ENCODE results near the gene FGD4. TPM values are rescaled to one million over a fixed set of nuclear protein-coding genes. Genes with fewer than 3 reads are reported as not detected.

Gene FGD4
- total RNA-seq, 2 donors from 2014 or later = 24.5 to 26.7 TPM

DNA sequence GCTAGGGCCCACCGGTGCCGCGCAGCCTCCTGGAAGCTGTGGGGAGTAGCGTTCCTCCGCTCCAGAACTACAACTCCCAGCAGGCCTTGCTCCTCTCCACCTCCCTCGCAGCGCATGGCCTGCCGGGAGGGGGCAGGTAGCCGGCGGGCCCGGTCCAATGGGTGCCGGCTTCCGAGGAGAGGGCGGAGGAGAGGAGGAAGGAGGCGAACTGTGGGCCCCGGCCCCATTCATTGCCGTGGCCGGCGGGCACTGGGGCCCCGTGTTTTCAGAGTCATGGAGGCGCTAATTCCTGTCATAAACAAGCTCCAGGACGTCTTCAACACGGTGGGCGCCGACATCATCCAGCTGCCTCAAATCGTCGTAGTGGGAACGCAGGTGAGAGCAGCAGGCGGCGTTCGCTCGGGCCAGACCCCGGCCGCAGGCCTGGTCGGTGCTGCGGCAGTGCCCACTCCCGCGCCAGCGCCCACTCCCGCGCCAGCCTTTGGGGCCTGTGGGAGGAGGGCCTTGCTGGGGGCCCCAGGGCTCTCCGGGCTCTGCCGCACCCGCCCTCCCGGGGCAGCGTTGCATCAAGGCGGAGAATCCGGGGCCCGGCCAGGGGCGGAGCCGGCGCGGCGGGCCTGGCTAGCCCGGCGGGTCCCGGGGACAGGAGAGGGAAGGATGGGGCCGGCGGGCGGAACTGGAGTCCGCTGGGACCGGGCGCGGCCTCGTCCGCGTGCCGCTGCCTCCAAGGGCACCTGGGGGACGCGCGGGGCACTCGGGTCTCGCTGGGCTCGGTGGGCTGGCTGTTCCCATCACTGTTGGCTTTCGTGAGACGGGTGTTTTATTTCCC, 279.9 kb downstream of the FGD4 start, which contains the start of gene DNM1L:
Gene DNM1L, plus strand, starts transcription at position 211 of the 829 bp plus-strand sequence. Its CDS starts 63 bp downstream, at position 274.
- intact Hi-C loops (cut with DNase I) = loop anchor here in 1 of 2 donors (10.0 kb wide), 1 partner anchor 315 kb away; no protein-coding TSS in a partner anchor
- DNase-seq (ENCODE audit: low spot score) = peak; percentile 98

DNA sequence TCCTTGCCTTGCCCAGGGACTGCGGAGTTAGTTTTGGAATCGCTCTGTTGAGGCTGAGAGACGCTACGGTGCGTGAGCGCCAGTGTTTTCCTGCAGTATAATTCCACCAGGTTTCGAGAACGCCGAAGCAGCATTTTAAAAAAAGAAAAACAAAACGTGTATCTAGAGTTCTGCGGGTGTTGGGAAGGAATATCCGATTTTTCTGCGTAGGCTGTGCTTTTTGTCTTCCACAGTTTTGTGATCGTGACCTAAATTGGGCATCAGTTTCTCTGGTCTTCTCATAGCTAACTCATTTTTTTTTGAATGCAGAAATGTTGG, 280.5 kb downstream of the FGD4 start:
- no peak for DNase-seq (ENCODE audit: low spot score)
- intact Hi-C loops (cut with DNase I) = loop anchor here in 1 of 2 donors (10.0 kb wide), 1 partner anchor 315 kb away; no protein-coding TSS in a partner anchor

DNA sequence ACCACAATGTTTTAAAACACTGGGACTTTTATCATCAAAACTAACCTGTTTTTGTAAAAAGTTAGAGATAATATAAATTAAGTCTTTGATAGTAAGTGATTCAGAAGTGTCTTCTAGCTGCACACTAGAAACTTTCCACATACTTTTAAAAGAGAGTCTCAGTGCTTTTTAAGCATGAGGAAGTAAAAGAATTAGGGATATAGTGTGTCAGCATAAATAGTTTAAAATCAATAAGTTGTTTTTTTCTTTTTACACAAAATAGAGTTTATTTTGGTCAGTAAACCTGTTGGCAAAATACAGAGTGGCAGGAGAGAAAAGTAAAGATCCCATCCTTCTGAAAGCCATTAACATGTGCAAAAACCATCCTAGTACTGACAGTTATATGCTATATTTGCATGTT, 281.4 kb downstream of the FGD4 start:
- intact Hi-C loops (cut with DNase I) = no loop called here
- DNase-seq (ENCODE audit: low spot score) = no peak

DNA sequence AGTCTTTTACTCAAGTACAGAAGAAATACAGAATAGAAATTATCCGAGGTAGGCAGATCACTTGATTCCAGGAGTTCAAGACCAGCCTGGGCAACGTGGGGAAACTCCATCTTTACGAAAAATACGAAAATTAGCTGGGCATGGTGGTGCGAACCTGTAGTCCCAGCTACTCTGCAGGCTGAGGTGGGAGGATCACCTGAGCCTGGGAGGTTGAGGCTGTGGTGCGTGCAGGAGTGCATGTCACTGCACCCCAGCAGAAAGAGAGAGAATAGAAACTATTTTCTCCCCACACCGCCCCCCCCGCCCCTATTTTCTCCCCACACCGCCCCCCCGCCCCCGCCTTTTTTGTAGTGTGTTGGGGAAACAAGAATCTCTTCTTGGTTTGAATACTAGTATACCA, 281.9 kb downstream of the FGD4 start:
- no peak for DNase-seq (ENCODE audit: low spot score)
- intact Hi-C loops (cut with DNase I) = no loop called here

DNA sequence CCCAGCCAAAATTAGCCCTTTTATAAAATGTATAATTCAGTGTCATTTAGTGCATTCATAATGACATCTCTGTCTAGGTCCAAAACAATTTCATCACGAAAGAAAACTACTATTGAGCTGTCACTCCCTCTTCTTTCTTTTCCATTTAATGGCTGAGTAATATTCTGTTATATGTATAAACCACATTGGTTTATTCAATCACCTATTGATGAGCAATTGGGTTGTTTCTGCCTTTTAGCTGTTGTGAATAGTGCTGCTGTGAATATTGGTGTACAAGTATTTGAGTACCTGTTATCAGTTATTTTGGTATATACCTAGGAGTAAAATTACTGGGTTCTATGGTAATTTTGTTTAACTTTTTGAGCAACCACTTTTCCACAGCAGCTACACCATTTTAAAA, 287.0 kb downstream of the FGD4 start:
- intact Hi-C loops (cut with DNase I) = no loop called here
- DNase-seq (ENCODE audit: low spot score) = no peak

DNA sequence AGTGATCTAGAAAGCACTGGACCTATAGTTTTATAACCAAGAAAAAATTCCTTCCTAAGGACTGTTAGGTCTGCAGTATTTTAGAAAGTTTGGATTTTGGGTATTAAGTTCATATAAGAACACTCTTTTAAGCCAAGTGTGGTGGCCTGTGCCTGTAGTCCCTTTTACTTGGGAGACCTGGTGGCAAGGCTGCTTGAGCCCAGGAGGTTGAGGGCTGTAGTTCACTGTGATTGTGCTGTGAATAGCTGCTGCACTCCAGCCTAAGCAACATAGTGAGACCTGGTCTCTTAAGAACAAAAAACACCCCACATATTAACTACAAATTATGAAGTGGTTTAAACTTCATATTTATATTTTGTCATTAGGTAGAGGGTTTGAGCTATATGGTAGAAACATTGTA, 289.4 kb downstream of the FGD4 start:
- intact Hi-C loops (cut with DNase I) = no loop called here
- DNase-seq (ENCODE audit: low spot score) = no peak

DNA sequence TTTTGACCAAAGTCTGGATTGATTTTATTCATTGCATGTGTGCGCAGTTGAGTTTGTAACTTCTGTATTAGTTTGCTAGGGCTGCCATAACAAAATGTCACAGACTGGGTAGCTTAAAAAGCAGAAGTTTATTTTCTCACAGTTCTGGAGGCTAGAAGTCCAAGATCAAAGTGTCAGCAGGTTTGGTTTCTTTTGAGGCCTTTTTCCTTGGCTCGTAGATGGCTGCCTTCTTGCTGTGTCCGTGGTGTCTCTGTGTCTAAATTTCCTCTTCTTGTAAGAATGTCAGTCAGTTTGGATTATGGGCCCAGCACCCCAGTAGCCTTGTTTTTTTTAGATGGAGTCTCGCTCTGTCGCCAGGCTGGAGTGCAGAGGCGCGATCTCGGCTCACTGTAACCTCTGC, 291.6 kb downstream of the FGD4 start:
- intact Hi-C loops (cut with DNase I) = no loop called here

DNA sequence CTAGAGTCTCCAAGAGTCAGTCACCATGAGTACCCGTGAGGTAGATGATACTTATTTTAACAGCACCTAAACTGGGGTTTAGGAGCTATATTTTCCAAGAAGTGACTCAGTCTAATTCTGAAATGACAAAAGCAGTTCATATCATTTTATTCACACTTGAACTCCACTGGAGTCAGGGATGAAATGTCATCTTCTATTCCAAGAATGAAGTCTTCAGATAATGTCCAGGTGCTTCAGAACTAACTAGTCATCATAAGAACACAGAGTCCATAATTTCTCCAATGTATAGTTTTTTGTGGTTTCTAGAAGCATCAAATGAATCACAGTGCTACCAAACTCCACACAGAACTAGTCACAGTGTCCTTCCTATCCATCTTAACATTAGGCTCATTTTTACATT, 293.0 kb downstream of the FGD4 start:
- intact Hi-C loops (cut with DNase I) = no loop called here

More for the DNA sequence above, 291.6 kb downstream of the FGD4 start:
- no peak for DNase-seq (ENCODE audit: low spot score)

DNA sequence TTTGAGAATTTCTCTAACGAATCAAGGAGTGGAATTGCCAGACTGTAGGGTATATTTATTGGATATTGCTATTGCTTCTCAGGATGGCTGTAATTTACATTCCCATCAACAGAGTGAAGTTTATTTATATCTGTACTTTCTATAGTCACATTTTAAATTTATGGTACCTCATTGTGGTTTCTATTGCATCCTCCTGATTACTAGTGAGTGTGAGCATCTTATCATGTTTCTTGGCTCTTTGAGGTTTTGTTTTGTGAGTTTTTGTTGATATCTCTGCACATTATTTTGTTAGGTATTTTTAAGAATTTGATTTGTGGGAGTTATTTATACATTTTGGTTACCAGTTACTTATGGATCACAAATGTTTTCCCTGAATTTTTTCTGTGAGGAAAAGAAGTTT, 293.7 kb downstream of the FGD4 start:
- intact Hi-C loops (cut with DNase I) = no loop called here
- DNase-seq (ENCODE audit: low spot score) = no peak

More for the DNA sequence above, 293.0 kb downstream of the FGD4 start:
- DNase-seq (ENCODE audit: low spot score) = no peak

All from posterior vena cava (tissue), 2 donors.